Spleen (tissue), 11 donors: ENCODE measurements around the gene APOC1. TPM values are rescaled to one million over a fixed set of nuclear protein-coding genes. Genes with fewer than 3 reads are reported as not detected.

Experiments
- DNase-seq: peaks from one replicate; pipeline ENCODE4 v3.0.0-alpha.2; 2020
- H3K27ac ChIP-seq, 8 donors: fragments of 200-600 bp; sonication (generic) in 7 of 8; 1 replicate in 4 of 8; 2 replicates in 4 of 8; pipeline versions ENCODE4 v1.5.0 to v1.8.0; 2016 to 2021; ENCODE audit warnings: inconsistent platforms in 4 of 8, mild to moderate bottlenecking in 4 of 8, moderate library complexity in 1 of 8
- H3K27me3 ChIP-seq, 7 donors: fragments of 200-600 bp; sonication (generic) in 6 of 7; replicated peaks in 1 of 7; 1 replicate in 4 of 7; 2 replicates in 3 of 7; pipeline versions ENCODE4 v1.5.0 to v1.8.0; 2016 to 2021; ENCODE audit warnings: inconsistent platforms in 3 of 7, mild to moderate bottlenecking in 1 of 7
- H3K36me3 ChIP-seq, 6 donors: fragments of 200-600 bp; sonication (generic) in 5 of 6; 1 replicate in 4 of 6; 2 replicates in 2 of 6; pipeline versions ENCODE4 v1.5.0 to v1.8.0; 2016 to 2021; ENCODE audit warnings: inconsistent platforms in 2 of 6
- H3K4me1 ChIP-seq, 6 donors: fragments of 200-600 bp; sonication (generic) in 5 of 6; 1 replicate in 3 of 6; 2 replicates in 3 of 6; pipeline versions ENCODE4 v1.5.0 to v1.8.0; 2016 to 2021; ENCODE audit warnings: inconsistent platforms in 3 of 6
- H3K4me3 ChIP-seq, 8 donors: fragments of 200-600 bp; sonication (generic) in 7 of 8; 1 replicate in 4 of 8; 2 replicates in 4 of 8; pipeline versions ENCODE4 v1.5.0 to v1.8.0; 2016 to 2021; ENCODE audit warnings: inconsistent platforms in 4 of 8, mild to moderate bottlenecking in 4 of 8, moderate library complexity in 2 of 8
- H3K9me3 ChIP-seq, 8 donors: fragments of 200-600 bp; sonication (generic) in 7 of 8; 1 replicate in 4 of 8; 2 replicates in 4 of 8; pipeline versions ENCODE4 v1.5.0 to v1.8.0; 2016 to 2021; ENCODE audit warnings: inconsistent platforms in 4 of 8
- POLR2A ChIP-seq, 3 donors: fragments of 450-650 bp; IDR thresholded peaks; one replicate each; pipeline ENCODE4 v1.5.1; 2017; ENCODE audit warnings: antibody characterized with exemption in 3 of 3, mild to moderate bottlenecking in 1 of 3
- POLR2AphosphoS5 ChIP-seq, 3 donors: sonication (generic); formaldehyde crosslinking; IDR thresholded peaks; one replicate each; pipeline ENCODE4 v1.5.1; 2017; ENCODE audit warnings: antibody characterized with exemption in 3 of 3
- WGBS, 5 donors: extraction: QIAGEN DNeasy Blood & Tissue Kit in 3 of 5; methylation state at CpG; one replicate each; pipeline versions ENCODE4 v1.1.5 to v1.1.7; 2013 to 2018; 5-methylcytosine and 5-hydroxymethylcytosine counted together
- intact Hi-C: fragments of 100-400 bp; cut with DNase I; formaldehyde crosslinking; loops from one replicate; pipeline ENCODE4 v1.15.0; 2023; ENCODE audit warnings: low total_unique reads
- polyA plus RNA-seq, 3 donors: library from polyadenylated mRNA; stranded (reverse); fragments of 200-250 nt; gene quantifications; one replicate each; pipeline ENCODE4 v1.2.1, GENCODE V29; 2013
- total RNA-seq, 7 donors: library from RNA; depleted of rRNA in 3 of 7; stranded (reverse); fragments of >200 nt in 3 of 7; fragmentation: NEBNext Ultra II Directional in 4 of 7; extraction: Animal tissue kit (Norgen Biotek cat#: 25700) in 4 of 7; gene quantifications; one replicate each; pipeline versions ENCODE4 v1.1.0 to v1.2.1, GENCODE V29; 2016 to 2021
- TF ChIP-seq, protein P1 (sequence below), 11 experiments: fragments of 200-600 bp in 7 of 11; fragments of 450-650 bp in 4 of 11; sonication (generic) in 4 of 11; IDR thresholded peaks in 8 of 11; conservative IDR thresholded peaks in 3 of 11; 1 replicate in 7 of 11; 2 replicates in 4 of 11; pipeline versions ENCODE4 v1.4.0 to v1.8.0; 2016 to 2021; ENCODE audit warnings: antibody characterized with exemption in 11 of 11, inconsistent platforms in 4 of 11, mild to moderate bottlenecking in 1 of 11
- donor health status: healthy with polysubstance abuse.
- donor health status: DM: no; HTN: no; CAD: no; lungs with moderate emphysema.
- donor health status: DM: no; HTN: no; CAD: no.
- donor health status: Bipolar disorder and iron deficiency.
- donor health status: healthy.
- donor health status: DM: no; HTN: no; CAD: no.
- donor health status: DM: yes; HTN: yes; CAD: no.

Gene APOC1
- total and polyA plus RNA-seq, 10 donors: 90.0 to 465 (median 198) TPM

DNA sequence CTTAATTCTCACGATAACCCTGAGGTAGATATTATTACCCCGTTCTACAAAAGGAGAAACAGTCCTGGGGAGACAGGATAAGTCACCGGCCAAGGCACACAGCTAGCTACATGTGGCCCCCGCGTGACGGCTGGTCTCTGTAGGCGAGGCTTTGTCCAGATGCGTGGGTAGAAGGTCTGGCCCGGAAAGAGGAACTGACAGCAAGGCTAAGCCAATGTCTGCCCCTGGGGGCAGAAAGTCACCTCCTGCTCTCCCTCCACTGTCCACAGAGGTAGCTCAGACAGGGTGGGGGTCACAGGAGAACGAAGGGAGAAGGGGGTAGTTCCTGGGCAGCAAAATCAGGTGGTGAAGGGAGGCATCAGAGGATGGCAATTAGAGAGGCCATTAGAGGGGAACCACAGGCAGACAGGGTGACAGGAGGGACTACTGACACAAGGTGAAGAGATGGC, 29.4 kb downstream of the APOC1 start:
- Histone ChIP-seq H3K4me3 (peak overlapping the region in 1 of 8 donors; percentile 2), H3K36me3 (no peaks in the 10 kb centered on the region), H3K27me3 (no peaks in the 10 kb centered on the region), H3K9me3 (no peaks in the 10 kb centered on the region), H3K4me1 (peaks cover 0 to 9% (median 7%) of the 10 kb centered on the region in 6 donors), H3K27ac (no peak overlapping the region)
- intact Hi-C loops: no loop called here
- peak in 1 of 3 donors; percentile 31 for TF ChIP-seq POLR2AphosphoS5 (IDR thresholded peaks at IDR 0.05)
- no peak for TF ChIP-seq POLR2A (IDR thresholded peaks at IDR 0.05)
- TF ChIP-seq, protein P1, sequence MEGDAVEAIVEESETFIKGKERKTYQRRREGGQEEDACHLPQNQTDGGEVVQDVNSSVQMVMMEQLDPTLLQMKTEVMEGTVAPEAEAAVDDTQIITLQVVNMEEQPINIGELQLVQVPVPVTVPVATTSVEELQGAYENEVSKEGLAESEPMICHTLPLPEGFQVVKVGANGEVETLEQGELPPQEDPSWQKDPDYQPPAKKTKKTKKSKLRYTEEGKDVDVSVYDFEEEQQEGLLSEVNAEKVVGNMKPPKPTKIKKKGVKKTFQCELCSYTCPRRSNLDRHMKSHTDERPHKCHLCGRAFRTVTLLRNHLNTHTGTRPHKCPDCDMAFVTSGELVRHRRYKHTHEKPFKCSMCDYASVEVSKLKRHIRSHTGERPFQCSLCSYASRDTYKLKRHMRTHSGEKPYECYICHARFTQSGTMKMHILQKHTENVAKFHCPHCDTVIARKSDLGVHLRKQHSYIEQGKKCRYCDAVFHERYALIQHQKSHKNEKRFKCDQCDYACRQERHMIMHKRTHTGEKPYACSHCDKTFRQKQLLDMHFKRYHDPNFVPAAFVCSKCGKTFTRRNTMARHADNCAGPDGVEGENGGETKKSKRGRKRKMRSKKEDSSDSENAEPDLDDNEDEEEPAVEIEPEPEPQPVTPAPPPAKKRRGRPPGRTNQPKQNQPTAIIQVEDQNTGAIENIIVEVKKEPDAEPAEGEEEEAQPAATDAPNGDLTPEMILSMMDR (IDR thresholded peaks at IDR 0.05 in 8 of 11, conservative IDR thresholded peaks at IDR 0.05 in 3 of 11): peak in 1 of 11 experiments; percentile 20
- 26 to 39% (median 29%) methylated on average over 10 of the region's 10 CpGs for WGBS, 5 donors
- DNase-seq: peak; percentile 83

DNA sequence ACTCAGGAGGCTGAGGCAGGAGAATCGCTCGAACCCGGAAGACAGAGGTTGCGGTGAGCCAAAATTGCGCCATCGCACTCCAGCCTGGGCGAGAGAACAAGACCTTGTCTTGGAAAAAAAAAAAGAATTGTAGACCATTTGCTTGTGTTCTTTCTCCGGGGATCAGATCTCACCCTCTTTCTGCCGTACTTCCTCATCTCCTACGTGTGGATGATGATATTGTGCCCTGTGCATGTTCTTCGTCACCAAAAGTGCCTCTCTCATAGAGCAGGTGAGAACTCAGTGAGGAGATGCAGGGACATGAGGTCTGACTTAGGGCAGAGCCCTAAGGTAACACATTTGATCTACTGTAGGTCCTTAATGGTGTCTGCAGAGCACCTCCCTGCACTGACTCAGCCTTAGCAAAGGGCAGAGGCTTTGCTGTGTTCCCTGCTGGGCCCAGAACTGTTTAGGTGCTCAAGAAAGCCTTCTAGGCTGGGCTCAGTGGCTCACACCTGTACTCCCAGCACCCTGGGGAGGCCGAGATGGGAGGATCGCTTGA, 32.7 kb downstream of the APOC1 start:
- Histone ChIP-seq H3K36me3 (peaks cover 0 to 19% (median 13%) of the 10 kb centered on the region in 6 donors), H3K27ac (peak overlapping the region in 1 of 8 donors; percentile 58), H3K27me3 (no peaks in the 10 kb centered on the region), H3K4me3 (no peak overlapping the region), H3K9me3 (no peaks in the 10 kb centered on the region), H3K4me1 (peaks cover 0 to 22% (median 16%) of the 10 kb centered on the region in 6 donors)
- intact Hi-C loops: no loop called here
- WGBS, 5 donors: 71 to 93% (median 82%) methylated on average over 13 of the region's 13 CpGs
- TF ChIP-seq POLR2A (IDR thresholded peaks at IDR 0.05) (no peak), POLR2AphosphoS5 (IDR thresholded peaks at IDR 0.05) (no peak)
- TF ChIP-seq, protein P1 (IDR thresholded peaks at IDR 0.05 in 8 of 11, conservative IDR thresholded peaks at IDR 0.05 in 3 of 11): no peak
- DNase-seq: no peak

DNA sequence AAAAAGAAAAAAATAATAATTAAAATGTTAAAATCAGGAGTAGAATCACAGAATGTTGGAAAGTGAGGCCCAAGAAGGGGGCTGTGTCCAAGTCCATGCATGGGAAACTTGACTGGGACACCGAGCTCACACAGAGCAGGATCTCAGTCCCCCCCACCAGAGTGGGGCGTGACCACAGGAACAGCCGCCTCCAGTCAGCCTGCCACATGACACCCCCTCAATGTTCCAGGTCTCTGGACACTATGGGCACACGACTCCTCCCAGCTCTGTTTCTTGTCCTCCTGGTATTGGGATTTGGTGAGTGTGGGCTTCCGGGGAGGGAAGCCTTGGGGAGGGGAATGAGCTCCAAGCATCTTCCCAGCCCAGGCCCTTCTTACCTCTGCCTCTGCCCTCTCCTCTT, 33.8 kb downstream of the APOC1 start:
- 62 to 85% (median 83%) methylated on average over 5 of the region's 5 CpGs for WGBS, 5 donors
- H3K4me1 ChIP-seq: peaks cover 0 to 27% (median 16%) of the 10 kb centered on the region in 6 donors
- peaks cover 0 to 19% (median 13%) of the 10 kb centered on the region in 6 donors for H3K36me3 ChIP-seq
- H3K27me3 ChIP-seq: no peaks in the 10 kb centered on the region
- no peak for DNase-seq
- TF ChIP-seq, protein P1 (IDR thresholded peaks at IDR 0.05 in 8 of 11, conservative IDR thresholded peaks at IDR 0.05 in 3 of 11): no peak
- TF ChIP-seq POLR2A (IDR thresholded peaks at IDR 0.05) (no peak), POLR2AphosphoS5 (IDR thresholded peaks at IDR 0.05) (no peak)
- no peaks in the 10 kb centered on the region for H3K9me3 ChIP-seq
- no peak overlapping the region for H3K27ac ChIP-seq
- H3K4me3 ChIP-seq: no peak overlapping the region
- intact Hi-C loops: no loop called here

DNA sequence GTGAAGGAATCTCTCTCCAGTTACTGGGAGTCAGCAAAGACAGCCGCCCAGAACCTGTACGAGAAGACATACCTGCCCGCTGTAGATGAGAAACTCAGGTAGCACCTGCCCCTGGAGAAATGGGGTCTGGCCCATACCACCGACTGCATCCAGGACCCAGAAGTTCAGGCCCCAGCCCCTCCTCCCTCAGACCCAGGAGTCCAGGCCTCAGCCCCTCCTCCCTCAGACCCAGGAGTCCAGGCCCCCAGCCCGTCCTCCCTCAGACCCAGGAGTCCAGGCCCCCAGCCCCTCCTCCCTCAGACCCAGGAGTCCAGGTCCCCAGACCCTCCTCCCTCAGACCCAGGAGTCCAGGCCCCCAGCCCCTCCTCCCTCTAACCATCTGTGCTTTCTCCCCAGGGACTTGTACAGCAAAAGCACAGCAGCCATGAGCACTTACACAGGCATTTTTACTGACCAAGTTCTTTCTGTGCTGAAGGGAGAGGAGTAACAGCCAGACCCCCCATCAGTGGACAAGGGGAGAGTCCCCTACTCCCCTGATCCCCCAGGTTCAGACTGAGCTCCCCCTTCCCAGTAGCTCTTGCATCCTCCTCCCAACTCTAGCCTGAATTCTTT, 34.5 kb downstream of the APOC1 start:
- TF ChIP-seq, protein P1 (IDR thresholded peaks at IDR 0.05 in 8 of 11, conservative IDR thresholded peaks at IDR 0.05 in 3 of 11): no peak
- TF ChIP-seq POLR2A (IDR thresholded peaks at IDR 0.05): no peak
- no peak for TF ChIP-seq POLR2AphosphoS5 (IDR thresholded peaks at IDR 0.05)
- Histone ChIP-seq H3K9me3 (no peaks in the 10 kb centered on the region), H3K36me3 (peaks cover 0 to 19% (median 13%) of the 10 kb centered on the region in 6 donors), H3K27me3 (no peaks in the 10 kb centered on the region), H3K4me1 (peaks cover 0 to 28% (median 16%) of the 10 kb centered on the region in 6 donors), H3K27ac (no peak overlapping the region), H3K4me3 (no peak overlapping the region)
- intact Hi-C loops: no loop called here
- WGBS, 5 donors: 89 to 100% (median 91%) methylated on average over 4 to 5 of the region's 5 CpGs
- no peak for DNase-seq
